Skeletal muscle cell (primary cell): ENCODE results near the gene RFK.
"Not testable (repeated sequence)": the region's sequence is repeated elsewhere in the genome, so short reads cannot be mapped to it uniquely, and the experiment has no call there.

Experiments
- DNase-seq: peaks from one replicate; pipeline ENCODE4 v3.0.0-alpha.2; 2010; ENCODE audit warnings: low read depth
- H3K4me3 ChIP-seq: 2 replicates; pipeline ENCODE4 v1.5.1; 2011; ENCODE audit warnings: low read depth, mild to moderate bottlenecking, control low read depth, low read length, moderate library complexity

RFK gene

GRCh38 chr9:76373784-76374474 lies 20.3 kb downstream of the RFK start:
- DNase-seq, result no peak
- no peak overlapping the region for H3K4me3 ChIP-seq

- no peak for DNase-seq
- no peak overlapping the region for H3K4me3 ChIP-seq
These were observed 20.9 kb downstream of the RFK start for GRCh38 chr9:76373173-76373783.

- DNase-seq, result no peak
- no peak overlapping the region for H3K4me3 ChIP-seq
These were observed 21.9 kb downstream of the RFK start for GRCh38 chr9:76372336-76372735.

- no peak for DNase-seq
- no peak overlapping the region for H3K4me3 ChIP-seq
These were observed 22.3 kb downstream of the RFK start for GRCh38 chr9:76371901-76372300.

GRCh38 chr9:76370396-76371023 lies 23.7 kb downstream of the RFK start:
- no peak for DNase-seq
- H3K4me3 ChIP-seq, result no peak overlapping the region

GRCh38 chr9:76369583-76369982 lies 24.6 kb downstream of the RFK start:
- no peak for DNase-seq
- no peak overlapping the region for H3K4me3 ChIP-seq

GRCh38 chr9:76366275-76366674 lies 28.0 kb downstream of the RFK start:
- DNase-seq, result no peak
- no peak overlapping the region for H3K4me3 ChIP-seq

- no peak overlapping the region for H3K4me3 ChIP-seq
- no peak for DNase-seq
These were observed 29.2 kb downstream of the RFK start for GRCh38 chr9:76365028-76365427.

GRCh38 chr9:76363032-76363395 lies 31.2 kb downstream of the RFK start:
- H3K4me3 ChIP-seq, result no peak overlapping the region
- no peak for DNase-seq

GRCh38 chr9:76362332-76363031 lies 31.7 kb downstream of the RFK start:
- H3K4me3 ChIP-seq, DNase-seq: not testable (repeated sequence)

- H3K4me3 ChIP-seq, result no peak overlapping the region
- no peak for DNase-seq
These were observed 34.5 kb downstream of the RFK start for GRCh38 chr9:76359766-76360165.

GRCh38 chr9:76359365-76359764 lies 34.9 kb downstream of the RFK start:
- H3K4me3 ChIP-seq, result no peak overlapping the region
- DNase-seq, result no peak

- no peak for DNase-seq
- no peak overlapping the region for H3K4me3 ChIP-seq
These were observed 35.5 kb downstream of the RFK start for GRCh38 chr9:76358628-76359280.

- H3K4me3 ChIP-seq, result no peak overlapping the region
- DNase-seq, result no peak
These were observed 36.7 kb downstream of the RFK start for GRCh38 chr9:76357555-76357954.

GRCh38 chr9:76355886-76356285 lies 38.3 kb downstream of the RFK start:
- no peak for DNase-seq

GRCh38 chr9:76354221-76354620 lies 40.0 kb downstream of the RFK start:
- no peak for DNase-seq
- H3K4me3 ChIP-seq, result no peak overlapping the region

More at GRCh38 chr9:76355886-76356285, 38.3 kb downstream of the RFK start:
- no peak overlapping the region for H3K4me3 ChIP-seq

GRCh38 chr9:76353280-76353679 lies 40.9 kb downstream of the RFK start:
- no peak for DNase-seq
- H3K4me3 ChIP-seq, result no peak overlapping the region

- no peak overlapping the region for H3K4me3 ChIP-seq
- DNase-seq, result no peak
These were observed 42.1 kb downstream of the RFK start for GRCh38 chr9:76352026-76352620.

GRCh38 chr9:76351006-76351405 lies 43.2 kb downstream of the RFK start:
- no peak for DNase-seq
- H3K4me3 ChIP-seq, result no peak overlapping the region

GRCh38 chr9:76349865-76350264 lies 44.4 kb downstream of the RFK start:
- H3K4me3 ChIP-seq, result no peak overlapping the region
- no peak for DNase-seq
